Pancreas (tissue), 10 donors: ENCODE results near the gene TSPAN8. TPM values are rescaled to one million over a fixed set of nuclear protein-coding genes. Genes with fewer than 3 reads are reported as not detected.
"Not testable (repeated sequence)": the region's sequence is repeated elsewhere in the genome, so short reads cannot be mapped to it uniquely, and the experiment has no call there.

ENCODE experiments used
- ATAC-seq, 4 donors: fragments of 200-7000 bp; cut with Tn5 transposase; one replicate each; pipeline versions ENCODE4 v1.8.0 to v1.9.1; 2020; ENCODE audit warnings: mild to moderate bottlenecking in 4 of 4, moderate library complexity in 4 of 4
- DNase-seq, 6 donors: peaks; one replicate each; pipeline ENCODE4 v3.0.0-alpha.2; 2020
- FAIRE-seq: peaks from 2 replicates; lab custom pipeline; 2012; peaks lifted over from hg19 to GRCh38; lab: Jason Lieb, UNC
- H3K27ac ChIP-seq, 4 donors: fragments of 200-600 bp; sonication (generic); 1 replicate in 3 of 4; 2 replicates in 1 of 4; pipeline versions ENCODE4 v1.5.0 to v1.8.0; 2020
- H3K27me3 ChIP-seq, 4 donors: fragments of 200-600 bp; one replicate each; pipeline ENCODE4 v1.8.0; 2021
- H3K36me3 ChIP-seq, 3 donors: fragments of 200-600 bp; sonication (generic) in 1 of 3; one replicate each; pipeline versions ENCODE4 v1.5.0 to v1.8.0; 2020 to 2021
- H3K4me1 ChIP-seq, 3 donors: fragments of 200-600 bp; one replicate each; pipeline ENCODE4 v1.8.0; 2021
- H3K4me3 ChIP-seq, 4 donors: fragments of 200-600 bp; sonication (generic) in 2 of 4; one replicate each; pipeline versions ENCODE4 v1.5.0 to v1.8.0; 2020 to 2021
- H3K9me3 ChIP-seq, 4 donors: fragments of 200-600 bp; one replicate each; pipeline ENCODE4 v1.8.0; 2021
- CTCF ChIP-seq, 4 donors: fragments of 200-600 bp; sonication (generic) in 3 of 4; IDR thresholded peaks; one replicate each; pipeline versions ENCODE4 v1.5.0 to v1.8.0; 2021; ENCODE audit warnings: antibody characterized with exemption in 4 of 4
- WGBS, 2 donors: extraction: QIAGEN DNeasy Blood & Tissue Kit; methylation state at CpG; one replicate each; pipeline ENCODE4 v1.1.7; 2013; 5-methylcytosine and 5-hydroxymethylcytosine counted together
- intact Hi-C, 3 donors: fragments of 100-400 bp; cut with DNase I; formaldehyde crosslinking; loops; one replicate each; pipeline versions ENCODE4 v1.11.1 to v1.14.2; 2022
- polyA plus RNA-seq, 2 donors: library from polyadenylated mRNA; stranded (reverse); fragments of 200-250 nt; gene quantifications; one replicate each; pipeline ENCODE4 v1.2.3, GENCODE V29; 2013
- total RNA-seq, 6 donors: library from RNA; stranded (reverse); fragmentation: NEBNext Ultra II Directional in 4 of 6; extraction: Animal tissue kit (Norgen Biotek cat#: 25700) in 4 of 6; gene quantifications; one replicate each; pipeline versions ENCODE4 v1.2.1 to v1.2.4, GENCODE V29; 2021 to 2023
- donor health status: healthy with polysubstance abuse.
- donor health status: DM: no; HTN: no; CAD: no; lungs with moderate emphysema.
- donor health status: DM: no; HTN: no; CAD: no.
- donor health status: control.
- donor health status: control.
- donor health status: Bipolar disorder and iron deficiency.
- donor health status: DM: yes; HTN: yes; CAD: no.
- donor health status: DM: no; HTN: no; CAD: no.
- donor health status: DM: no; HTN: no; CAD: no.
- donor health status: DM: yes; HTN: yes; CAD: no.

Gene TSPAN8
- total and polyA plus RNA-seq, 8 donors = 21.8 to 95.9 (median 32.1) TPM

- Histone ChIP-seq H3K4me1 (no peaks in the 10 kb centered on the region), H3K4me3 (no peak overlapping the region), H3K27me3 (no peaks in the 10 kb centered on the region), H3K36me3 (peaks cover 0 to 4% (median 0%) of the 10 kb centered on the region in 3 donors), H3K9me3 (no peaks in the 10 kb centered on the region), H3K27ac (no peak overlapping the region)
- no peak for DNase-seq
- TF ChIP-seq CTCF (IDR thresholded peaks at IDR 0.05) = no peak
- 34 to 43% methylated on average over 1 of the region's 1 CpG for WGBS, 2 donors
- no peak for FAIRE-seq
- ATAC-seq = no peak
- intact Hi-C loops = no loop called here
These were observed 29.5 kb downstream of the TSPAN8 start for GRCh38 chr12:71128191-71128788.

GRCh38 chr12:71125949-71126348 is 31.9 kb downstream of the TSPAN8 start:
- Histone ChIP-seq H3K4me3 (no peak overlapping the region), H3K4me1 (no peaks in the 10 kb centered on the region), H3K27me3 (no peaks in the 10 kb centered on the region), H3K27ac (no peak overlapping the region), H3K36me3 (peaks cover 0 to 4% (median 0%) of the 10 kb centered on the region in 3 donors), H3K9me3 (no peaks in the 10 kb centered on the region)
- TF ChIP-seq CTCF (IDR thresholded peaks at IDR 0.05) = no peak
- ATAC-seq (peak in 2 of 4 donors; percentile 43 to 52), DNase-seq (no peak), FAIRE-seq (no peak)
- WGBS, 2 donors = 70 to 72% methylated on average over 1 of the region's 1 CpG
- intact Hi-C loops = no loop called here

- no peak for TF ChIP-seq CTCF (IDR thresholded peaks at IDR 0.05)
- peak in 3 of 4 donors; percentile 48 to 87 (median 72) for ATAC-seq
- 40 to 47% methylated on average over 2 of the region's 2 CpGs for WGBS, 2 donors
- no peak overlapping the region for H3K27ac ChIP-seq
- H3K9me3 ChIP-seq = no peaks in the 10 kb centered on the region
- DNase-seq = no peak
- H3K36me3 ChIP-seq = peaks cover 0 to 4% (median 0%) of the 10 kb centered on the region in 3 donors
- intact Hi-C loops = no loop called here
- no peaks in the 10 kb centered on the region for H3K4me1 ChIP-seq
- H3K4me3 ChIP-seq = no peak overlapping the region
- H3K27me3 ChIP-seq = no peaks in the 10 kb centered on the region
- FAIRE-seq = no peak
These were observed 32.3 kb downstream of the TSPAN8 start for GRCh38 chr12:71125515-71125914.

GRCh38 chr12:71124835-71125460 is 32.9 kb downstream of the TSPAN8 start:
- 41 to 54% methylated on average over 5 of the region's 5 CpGs for WGBS, 2 donors

GRCh38 chr12:71113148-71113547 is 44.7 kb downstream of the TSPAN8 start:
- intact Hi-C loops, ATAC-seq, H3K4me3 ChIP-seq, FAIRE-seq, H3K27me3 ChIP-seq, H3K9me3 ChIP-seq, H3K4me1 ChIP-seq, H3K36me3 ChIP-seq, H3K27ac ChIP-seq, DNase-seq: not testable (repeated sequence)
- 75 to 79% methylated on average over 1 of the region's 1 CpG for WGBS, 2 donors

More at GRCh38 chr12:71124835-71125460, 32.9 kb downstream of the TSPAN8 start:
- no peaks in the 10 kb centered on the region for H3K4me1 ChIP-seq
- H3K27ac ChIP-seq = no peak overlapping the region
- no peaks in the 10 kb centered on the region for H3K36me3 ChIP-seq
- FAIRE-seq (no peak), ATAC-seq (peak in 3 of 4 donors; percentile 62 to 92 (median 76)), DNase-seq (no peak)
- intact Hi-C loops = no loop called here
- no peaks in the 10 kb centered on the region for H3K9me3 ChIP-seq
- no peak overlapping the region for H3K4me3 ChIP-seq
- TF ChIP-seq CTCF (IDR thresholded peaks at IDR 0.05) = no peak
- H3K27me3 ChIP-seq = no peaks in the 10 kb centered on the region
